GM18508 (cell line): ENCODE measurements around the gene NRGN.

Experiments
- ATAC-seq: cut with Tn5 transposase; IDR thresholded peaks from one replicate; pipeline ENCODE4 v1.9.1; 2021; ENCODE audit warnings: moderate number of reproducible peaks; ENCODE audit not compliant: insufficient read depth, unreplicated experiment

Gene NRGN

GRCh38 chr11:124738713-124739478 is 846 bp upstream of the NRGN start:
- ATAC-seq, result no peak

GRCh38 chr11:124740277-124740882 is 638 bp downstream of the NRGN start:
- ATAC-seq, result peak; percentile 36

GRCh38 chr11:124742555-124742954 is 2.8 kb downstream of the NRGN start:
- no peak for ATAC-seq

DNA sequence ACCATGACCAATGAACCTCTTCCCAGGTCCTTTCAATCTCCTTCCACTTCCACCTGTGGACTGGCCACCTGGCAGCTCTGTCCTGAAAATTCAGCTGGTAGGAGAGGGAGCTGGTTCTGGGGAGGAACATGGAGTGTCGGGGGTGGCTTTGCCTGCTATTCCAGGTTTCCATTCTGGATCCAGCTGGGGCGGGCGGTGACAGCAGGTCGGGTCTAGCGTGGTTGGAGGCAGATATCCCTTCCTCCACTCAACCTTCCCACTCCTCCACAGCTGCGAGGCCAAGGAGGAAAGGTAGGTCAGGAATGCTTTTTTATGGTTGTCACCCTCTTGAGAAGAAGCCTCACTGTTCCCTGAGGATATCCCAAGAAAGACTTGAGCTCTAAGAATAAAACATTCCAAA is 3.3 kb downstream of the NRGN start:
- no peak for ATAC-seq

DNA sequence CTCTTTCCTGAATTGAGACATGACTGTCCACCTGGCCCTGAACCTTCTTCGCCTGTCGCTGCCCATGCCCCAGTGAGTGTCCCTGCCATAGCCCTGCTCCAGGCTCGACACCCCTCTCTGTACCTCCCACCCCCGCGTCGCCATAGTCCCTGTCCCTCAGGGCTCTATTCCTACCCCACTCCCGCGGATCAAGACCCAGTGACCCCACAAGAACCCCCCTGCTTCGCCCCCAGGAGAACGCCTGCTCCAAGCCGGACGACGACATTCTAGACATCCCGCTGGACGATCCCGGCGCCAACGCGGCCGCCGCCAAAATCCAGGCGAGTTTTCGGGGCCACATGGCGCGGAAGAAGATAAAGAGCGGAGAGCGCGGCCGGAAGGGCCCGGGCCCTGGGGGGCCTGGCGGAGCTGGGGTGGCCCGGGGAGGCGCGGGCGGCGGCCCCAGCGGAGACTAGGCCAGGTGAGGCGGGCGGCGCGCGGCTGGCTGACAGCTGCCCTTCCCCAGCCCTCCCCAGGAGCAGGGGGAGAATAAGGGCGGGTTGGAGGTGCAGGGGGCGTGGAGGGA is 5.6 kb downstream of the NRGN start:
- ATAC-seq, result no peak

GRCh38 chr11:124745835-124746620 is 6.3 kb downstream of the NRGN start:
- ATAC-seq, result peak; percentile 6

DNA sequence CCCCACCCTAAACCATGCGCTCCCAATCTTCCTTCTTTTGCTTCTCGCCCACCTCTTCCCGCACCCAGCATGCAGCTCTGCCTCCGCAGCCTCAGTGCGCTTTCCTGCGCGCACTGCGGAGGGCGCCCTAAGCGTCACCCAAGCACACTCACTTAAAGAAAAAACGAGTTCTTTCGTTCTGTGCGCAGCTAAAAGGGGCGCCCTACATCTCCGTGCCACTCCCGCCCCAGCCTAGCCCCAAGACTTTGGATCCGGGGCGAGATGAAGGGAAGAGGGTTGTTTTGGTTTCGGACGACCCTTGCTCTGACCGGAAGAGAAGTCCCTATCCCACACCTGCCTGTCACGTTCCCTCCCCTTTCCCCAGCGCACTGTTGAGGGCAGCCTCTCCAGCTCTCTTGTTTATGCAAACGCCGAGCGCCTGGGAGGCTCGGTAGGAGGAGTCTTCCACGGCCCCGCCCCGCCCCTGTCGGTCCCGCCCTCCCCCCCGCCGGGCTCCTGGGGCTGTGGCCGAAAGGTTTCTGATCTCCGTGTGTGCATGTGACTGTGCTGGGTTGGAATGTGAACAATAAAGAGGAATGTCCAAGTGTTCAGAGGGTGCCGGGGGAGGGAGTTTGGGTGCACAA is 7.0 kb downstream of the NRGN start:
- peak; percentile 68 for ATAC-seq

DNA sequence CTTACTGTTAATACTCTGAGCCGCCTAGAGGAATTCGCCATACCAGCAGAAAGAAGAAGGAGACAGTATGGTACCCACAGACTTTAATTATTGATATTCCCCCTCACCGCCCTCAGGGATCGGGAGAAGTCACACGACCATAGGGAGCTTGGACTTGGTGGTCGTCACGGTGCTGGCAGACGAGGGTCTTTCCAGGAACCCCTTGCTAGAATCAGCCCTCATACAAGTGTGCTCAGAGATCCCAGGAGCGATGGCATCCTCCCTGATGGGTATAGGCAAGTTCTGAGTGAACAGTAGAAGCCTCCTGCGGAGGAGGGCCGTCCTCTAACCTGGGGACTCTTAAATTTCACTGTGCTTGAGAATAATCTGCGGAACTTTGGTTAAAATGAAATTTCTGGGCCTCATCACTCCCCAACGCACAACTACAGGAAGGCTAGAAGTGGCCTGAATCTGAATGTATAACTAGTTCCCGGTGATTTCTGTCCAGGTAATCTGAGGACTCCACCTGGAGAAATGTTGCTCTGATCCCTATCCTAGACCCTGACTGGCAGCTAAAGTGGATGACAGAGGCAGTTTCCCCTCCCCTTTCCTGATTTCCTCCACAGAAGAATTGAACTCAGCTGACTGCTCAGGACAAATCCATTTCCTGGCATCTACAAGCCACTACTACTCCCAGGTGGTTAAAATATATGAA is 7.8 kb downstream of the NRGN start:
- ATAC-seq, result no peak

GRCh38 chr11:124748100-124748418 is 8.3 kb downstream of the NRGN start:
- no peak for ATAC-seq

- no peak for ATAC-seq
Measured at GRCh38 chr11:124748481-124749343, 9.0 kb downstream of the NRGN start.

DNA sequence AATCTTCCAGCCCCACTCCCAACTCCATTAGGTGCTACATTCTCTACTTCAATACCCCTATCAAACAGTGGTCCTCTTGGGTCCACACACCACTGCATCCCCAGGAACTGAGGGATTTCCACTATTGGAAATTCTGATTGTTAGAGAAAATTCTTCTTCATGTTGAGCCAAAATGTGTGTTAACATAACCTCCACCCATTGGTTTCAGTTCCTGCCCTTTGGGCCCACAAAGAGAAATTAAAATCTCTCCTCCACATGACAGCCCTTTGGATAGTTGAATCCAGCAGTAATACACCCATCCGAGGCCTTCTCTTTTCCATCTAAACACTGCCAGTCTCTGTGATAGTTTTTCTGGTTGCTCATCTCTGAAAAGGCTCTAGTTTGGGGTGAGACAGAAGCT is 10.2 kb downstream of the NRGN start:
- ATAC-seq, result no peak

DNA sequence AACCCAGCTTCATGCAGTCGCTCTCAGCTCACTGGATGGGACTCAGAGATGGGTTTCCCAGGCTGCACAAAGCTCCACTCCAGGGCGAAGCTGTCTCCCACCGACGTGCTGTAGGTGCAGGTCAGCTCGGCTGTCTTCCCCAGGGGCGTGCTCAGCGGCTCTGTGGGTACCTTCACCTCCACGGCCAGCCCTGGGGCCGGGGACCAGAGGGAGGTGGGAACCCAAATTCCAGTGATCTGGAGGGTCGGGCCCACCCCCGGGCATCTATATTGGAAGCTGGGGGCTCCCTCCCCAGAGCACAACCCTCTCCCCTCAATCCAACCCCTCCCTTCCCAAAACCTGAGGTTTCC is 11.6 kb downstream of the NRGN start:
- no peak for ATAC-seq

DNA sequence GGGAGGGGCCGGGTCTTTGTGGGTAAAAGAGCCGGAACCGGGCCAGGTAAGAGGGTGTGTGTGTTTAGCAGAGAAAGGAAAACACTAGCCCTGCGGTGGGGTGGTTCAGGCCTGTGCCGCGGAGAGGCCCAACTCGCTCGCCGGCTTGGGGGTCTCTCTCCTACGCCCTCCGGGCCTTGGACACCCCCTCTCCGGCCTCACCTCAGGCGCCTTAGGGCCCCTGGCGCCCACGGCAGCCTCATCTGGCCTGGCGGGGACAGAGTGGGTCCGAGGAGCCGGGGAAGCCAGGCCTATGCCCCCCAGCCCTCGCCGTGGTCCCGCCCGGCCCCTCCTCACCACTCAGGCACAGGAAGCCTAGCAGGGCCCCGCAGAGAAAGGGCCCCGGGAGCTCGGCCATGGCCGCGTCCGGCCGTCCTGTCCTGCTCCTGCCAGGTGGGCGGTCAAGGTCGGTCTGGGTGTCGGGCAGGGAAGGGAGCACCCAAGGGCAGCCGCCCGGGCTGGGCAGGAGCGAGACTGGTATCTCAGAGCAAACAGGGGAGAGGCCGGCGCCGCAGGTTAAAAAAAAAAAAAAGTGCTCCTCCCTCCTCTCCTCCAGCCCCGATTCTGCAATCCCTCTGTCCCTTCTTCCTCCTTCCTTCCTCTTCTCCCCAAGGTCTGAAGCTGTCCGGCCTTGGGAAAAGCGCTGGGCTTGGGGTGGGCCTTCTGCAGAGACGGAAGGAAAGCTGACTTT is 12.2 kb downstream of the NRGN start, which contains the start of gene VSIG2:
Gene VSIG2 (minus strand): TSS at position 515 of the 730 bp plus-strand sequence. CDS start 118 bp downstream, at position 397.
- ATAC-seq, result no peak

DNA sequence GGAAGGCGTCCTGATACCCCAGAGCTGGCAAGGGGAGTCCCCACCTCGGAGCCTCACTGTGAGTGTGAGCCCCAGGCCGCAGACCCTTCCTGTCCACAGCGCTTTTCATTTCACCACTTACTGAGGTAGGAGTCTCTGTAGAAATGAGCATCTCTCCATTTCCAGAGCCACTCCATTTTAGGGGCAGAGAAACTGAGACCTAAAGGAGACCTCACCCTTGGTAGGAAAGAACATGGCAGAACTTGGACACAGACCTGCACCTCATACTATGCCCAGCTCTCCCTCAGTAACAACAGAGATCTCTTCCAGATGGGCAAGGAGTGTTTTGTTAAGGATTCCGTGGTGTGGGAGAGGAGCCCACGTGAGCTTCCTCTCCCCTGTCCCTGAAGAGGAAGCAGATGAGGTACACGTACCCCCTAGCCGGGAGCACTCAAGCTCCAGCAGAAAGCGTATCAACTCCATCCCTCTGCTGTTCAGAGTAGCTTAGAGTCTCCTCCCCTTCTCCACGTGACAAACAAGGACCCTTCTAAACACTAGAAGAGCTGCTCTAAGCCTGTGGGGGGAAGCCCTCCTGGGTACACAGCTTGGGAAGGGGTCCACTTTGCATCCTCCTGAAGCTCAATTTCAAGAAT is 12.8 kb downstream of the NRGN start:
- no peak for ATAC-seq

DNA sequence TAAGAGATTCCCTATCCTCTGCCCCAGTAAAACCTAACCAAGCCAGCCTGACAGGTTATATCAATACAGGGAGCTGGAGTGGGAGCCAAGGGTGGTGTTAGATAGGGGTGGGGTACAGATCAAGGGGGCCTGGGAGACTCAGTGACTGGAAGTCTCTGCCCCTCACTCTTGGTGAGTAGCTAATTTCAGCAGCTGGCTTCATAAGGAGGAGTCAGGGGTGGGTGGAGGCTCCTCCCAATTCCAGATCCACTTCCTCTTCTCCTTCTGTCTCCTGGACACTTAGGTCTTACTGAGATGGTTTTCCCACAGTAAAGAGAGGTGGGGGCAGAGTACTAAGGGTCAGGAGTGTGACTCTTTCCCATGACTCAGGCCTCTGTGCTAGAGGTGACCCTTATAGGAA is 13.5 kb downstream of the NRGN start:
- ATAC-seq, result no peak

DNA sequence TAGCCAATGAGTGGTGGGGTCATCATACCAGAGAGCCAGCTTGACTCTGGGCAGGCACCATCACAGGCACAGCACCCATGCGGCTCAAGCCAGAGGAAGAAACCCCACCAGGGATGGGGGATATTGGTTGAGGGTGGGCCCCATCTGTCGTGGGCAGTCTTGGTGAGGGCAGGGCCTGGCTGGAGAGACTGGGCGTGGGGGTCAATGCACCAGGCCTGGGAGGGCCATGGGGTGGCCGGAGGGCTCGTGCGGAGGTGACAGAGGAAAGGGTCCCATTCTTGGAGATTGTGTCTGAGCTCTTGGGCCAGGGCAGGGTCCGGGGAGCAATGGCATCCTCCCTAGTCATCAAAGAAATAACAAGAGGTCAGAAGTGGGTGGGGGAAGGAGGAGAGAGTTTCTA is 13.9 kb downstream of the NRGN start:
- ATAC-seq, result no peak

DNA sequence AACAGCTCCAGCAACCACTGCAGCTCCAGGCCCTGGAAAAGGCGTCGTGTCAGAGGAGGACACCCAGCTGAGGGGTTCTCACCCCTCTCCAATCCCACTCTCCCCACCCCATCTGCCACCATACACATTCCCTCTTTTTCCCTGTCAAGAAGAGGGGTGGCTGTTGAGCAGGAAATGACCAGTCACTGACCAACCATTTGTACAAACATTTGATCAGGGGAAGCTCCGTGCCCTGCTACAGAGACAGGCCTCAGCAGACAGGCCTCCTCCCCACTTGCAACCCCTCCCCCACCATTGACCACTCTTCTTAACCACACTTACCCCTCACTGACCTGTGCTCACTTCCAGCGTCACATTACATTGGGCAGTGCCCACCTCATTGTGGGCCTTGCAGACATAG is 14.6 kb downstream of the NRGN start:
- ATAC-seq, result no peak

DNA sequence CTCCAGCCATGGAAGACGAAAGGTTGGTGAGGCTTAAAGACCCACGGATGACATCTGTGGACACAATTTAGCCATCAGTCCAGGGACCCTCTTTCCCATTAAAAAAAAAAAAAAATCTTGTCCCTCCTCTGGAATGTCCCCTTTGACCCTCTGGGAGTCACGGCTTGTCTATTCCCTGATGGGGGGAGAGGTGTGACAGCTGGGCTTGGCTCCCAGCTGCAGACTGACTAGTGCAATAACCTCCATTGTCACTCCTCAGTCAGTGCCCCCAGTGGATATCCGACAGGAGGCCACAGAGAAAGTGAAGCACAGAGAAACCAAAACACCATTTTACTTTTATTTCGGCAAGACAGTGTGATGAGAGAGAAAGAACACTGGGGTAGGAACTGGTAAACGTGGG is 15.0 kb downstream of the NRGN start:
- no peak for ATAC-seq
